GM23338 (cell line): Measurements from ENCODE around the gene OR10C1. TPM values are rescaled to one million over a fixed set of nuclear protein-coding genes. Genes with fewer than 3 reads are reported as not detected.

Experiments
- ATAC-seq: fragments of 200-7000 bp; cut with Tn5 transposase; 3 replicates; pipeline ENCODE4 v1.9.1; 2020
- DNase-seq: peaks from one replicate; pipeline ENCODE4 v3.0.0-alpha.2; 2015; ENCODE audit warnings: low spot score
- H2AFZ ChIP-seq: fragments of 200-600 bp; sonication (generic); 2 replicates; pipeline ENCODE4 v1.8.0; 2016; ENCODE audit warnings: antibody characterized with exemption, mild to moderate bottlenecking, moderate library complexity
- H3F3A ChIP-seq: fragments of 200-600 bp; sonication (generic); replicated peaks from 2 replicates; pipeline ENCODE4 v1.8.0; 2017; ENCODE audit warnings: antibody characterized with exemption, mixed run types, low read depth
- H3K27ac ChIP-seq: fragments of 200-600 bp; sonication (generic); 2 replicates; pipeline ENCODE4 v1.6.1; 2016; ENCODE audit warnings: low read depth
- H3K27me3 ChIP-seq: fragments of 200-600 bp; sonication (generic); 2 replicates; pipeline ENCODE4 v1.8.0; 2016; ENCODE audit warnings: mild to moderate bottlenecking, mixed run types, moderate library complexity; ENCODE audit not compliant: insufficient read depth
- H3K36me3 ChIP-seq: fragments of 200-600 bp; sonication (generic); 2 replicates; pipeline ENCODE4 v1.8.0; 2016; ENCODE audit warnings: mild to moderate bottlenecking; ENCODE audit not compliant: insufficient read depth
- H3K4me1 ChIP-seq: fragments of 200-600 bp; sonication (generic); 2 replicates; pipeline ENCODE4 v1.8.0; 2016; ENCODE audit warnings: mild to moderate bottlenecking, moderate library complexity; ENCODE audit not compliant: insufficient read depth
- H3K4me2 ChIP-seq: fragments of 200-600 bp; sonication (generic); 2 replicates; pipeline ENCODE4 v1.7.1; 2017; ENCODE audit warnings: mixed run types
- H3K4me3 ChIP-seq: fragments of 200-600 bp; sonication (generic); 2 replicates; pipeline ENCODE4 v1.6.1; 2016; ENCODE audit warnings: mixed run types
- H3K79me2 ChIP-seq: fragments of 200-600 bp; sonication (generic); replicated peaks from 2 replicates; pipeline ENCODE4 v1.8.0; 2017; ENCODE audit warnings: mild to moderate bottlenecking; ENCODE audit not compliant: insufficient read depth
- H3K9me2 ChIP-seq: fragments of 200-600 bp; sonication (generic); 2 replicates; pipeline ENCODE4 v1.8.0; 2017; ENCODE audit not compliant: insufficient read depth
- H4K20me1 ChIP-seq: fragments of 200-600 bp; sonication (generic); replicated peaks from 2 replicates; pipeline ENCODE4 v1.8.0; 2017; ENCODE audit warnings: mild to moderate bottlenecking; ENCODE audit not compliant: insufficient read depth
- H3K27ac Mint-ChIP-seq: 2 replicates; pipeline ENCODE4 v1.8.0; 2020; ENCODE audit warnings: inconsistent platforms, mild to moderate bottlenecking, moderate library complexity, mixed read lengths
- H3K27me3 Mint-ChIP-seq: 3 replicates; pipeline ENCODE4 v1.8.0; 2022; ENCODE audit warnings: low read depth, mild to moderate bottlenecking, moderate library complexity, mixed read lengths, inconsistent platforms; ENCODE audit not compliant: insufficient read depth, poor library complexity
- H3K36me3 Mint-ChIP-seq: 3 replicates; pipeline ENCODE4 v1.8.0; 2021; ENCODE audit warnings: low read depth, mild to moderate bottlenecking, inconsistent platforms, moderate library complexity, mixed read lengths
- H3K4me1 Mint-ChIP-seq: 3 replicates; pipeline ENCODE4 v1.8.0; 2020; ENCODE audit warnings: mild to moderate bottlenecking, inconsistent platforms, mixed read lengths
- H3K4me3 Mint-ChIP-seq: 3 replicates; pipeline ENCODE4 v1.8.0; 2021; ENCODE audit warnings: moderate library complexity, mild to moderate bottlenecking, inconsistent platforms, mixed read lengths
- H3K9me3 Mint-ChIP-seq: 3 replicates; pipeline ENCODE4 v1.8.0; 2020; ENCODE audit warnings: moderate library complexity, mild to moderate bottlenecking, inconsistent platforms, mixed read lengths
- EZH2 ChIP-seq: fragments of 200-600 bp; sonication (generic); IDR thresholded peaks from one replicate; pipeline ENCODE4 v1.8.0; 2017; ENCODE audit warnings: antibody characterized with exemption, mild to moderate bottlenecking, low read depth; ENCODE audit not compliant: unreplicated experiment
- EZH2phosphoT487 ChIP-seq: fragments of 200-600 bp; sonication (generic); IDR thresholded peaks from one replicate; pipeline ENCODE4 v1.8.1; 2018; ENCODE audit warnings: antibody characterized with exemption; ENCODE audit not compliant: unreplicated experiment
- JUNB ChIP-seq: IDR thresholded peaks from one replicate; pipeline ENCODE4 v1.6.1; 2016; ENCODE audit warnings: antibody characterized with exemption; ENCODE audit not compliant: unreplicated experiment
- STAT1 ChIP-seq: IDR thresholded peaks from one replicate; pipeline ENCODE4 v1.6.1; 2016; ENCODE audit warnings: antibody characterized with exemption; ENCODE audit not compliant: unreplicated experiment
- ZNF114 ChIP-seq: fragments of 250-450 bp; sonication (Bioruptor Pico); IDR thresholded peaks from 2 replicates; pipeline ENCODE4 v1.5.0; 2020; ENCODE audit warnings: mild to moderate bottlenecking, moderate library complexity
- ZNF331 ChIP-seq: fragments of 250-450 bp; sonication (Bioruptor Pico); IDR thresholded peaks from 2 replicates; pipeline ENCODE4 v1.5.0; 2020; ENCODE audit warnings: low read depth, mild to moderate bottlenecking, moderate library complexity
- polyA plus RNA-seq: library from polyadenylated mRNA; unstranded; fragments of >200 nt; fragmentation: Nextera tagmentation; extraction: Ambion mirVana; gene quantifications from 2 replicates; pipeline ENCODE4 v1.2.1, GENCODE V29; 2016
- total RNA-seq: library from RNA; depleted of rRNA; stranded (reverse); fragments of >200 nt; shearing (Covaris generic); gene quantifications from 2 replicates; pipeline ENCODE4 v1.2.3, GENCODE V29; 2014
- TF ChIP-seq, protein P1 (sequence below): IDR thresholded peaks from 2 replicates; pipeline ENCODE4 v1.6.1; 2016; ENCODE audit warnings: antibody characterized with exemption
- TF ChIP-seq, protein P2 (sequence below): IDR thresholded peaks from one replicate; pipeline ENCODE4 v1.6.1; 2018; ENCODE audit warnings: antibody characterized with exemption; ENCODE audit not compliant: unreplicated experiment

Gene OR10C1
- total and polyA plus RNA-seq, 2 experiments from 2014 or later, result not detected

- H3K27me3 Mint-ChIP-seq, result no peaks in the 10 kb centered on the region
Measured at GRCh38 chr6:29456971-29457370, 17.9 kb downstream of the OR10C1 start, which contains the start of the genes OR11A1 and OR2H1. Gene OR11A1 (minus strand): TSS chr6:29457071. CDS start chr6:29427641, 29,430 bp downstream. Gene OR2H1 (plus strand): TSS chr6:29457155. CDS start chr6:29461770, 4,615 bp downstream.

DNA sequence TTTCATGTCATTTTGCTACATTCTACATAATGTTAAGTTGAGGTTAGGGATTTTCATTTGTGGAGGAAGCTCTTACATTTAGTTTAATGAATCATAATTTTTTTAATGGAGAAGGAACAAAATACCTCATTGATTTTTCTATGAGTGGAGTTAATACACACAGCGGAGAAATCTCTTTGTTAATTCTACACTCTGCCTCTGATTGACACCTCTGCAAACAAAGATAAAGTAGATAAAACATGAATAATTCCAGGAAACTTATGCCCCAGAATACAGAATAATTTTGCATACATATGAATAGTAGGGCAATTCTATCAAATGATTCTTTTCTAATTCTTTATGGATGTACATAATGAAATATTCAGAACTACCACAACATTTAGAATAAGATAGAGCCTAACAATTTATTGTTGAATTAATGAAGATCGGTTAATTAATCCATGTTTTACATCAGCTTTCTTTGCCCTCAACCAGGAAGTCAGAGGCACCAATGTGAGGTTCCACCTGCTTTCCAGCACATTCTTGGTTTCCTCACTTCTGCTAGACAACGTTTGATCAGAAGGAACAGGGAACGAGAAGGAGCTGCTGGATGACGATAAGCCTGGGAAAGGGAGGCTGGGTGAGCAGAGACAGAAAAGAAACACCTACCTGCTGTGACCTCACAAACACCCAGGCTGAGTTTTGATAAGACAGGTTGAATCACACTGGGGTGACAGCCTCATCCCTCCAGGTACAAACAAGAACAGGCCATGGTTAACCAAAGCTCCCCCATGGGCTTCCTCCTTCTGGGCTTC is 22.1 kb downstream of the OR10C1 start:
- Histone ChIP-seq H3K27me3 (no peaks in the 10 kb centered on the region), H3K9me2 (peaks cover 19% of the 10 kb centered on the region), H3K4me1 (no peaks in the 10 kb centered on the region), H3K4me3 (no peak overlapping the region), H3K4me2 (no peak overlapping the region), H3K79me2 (no peaks in the 10 kb centered on the region), H3K36me3 (no peaks in the 10 kb centered on the region), H3K27ac (no peak overlapping the region), H3F3A (no peaks in the 10 kb centered on the region), H2AFZ (no peak overlapping the region), H4K20me1 (no peaks in the 10 kb centered on the region)
- 0 out of 3 replicates have a peak, but pooled peaks cover 2% of the 10 kb centered on the region for H3K4me1 Mint-ChIP-seq
- no peaks in the 10 kb centered on the region for H3K9me3 Mint-ChIP-seq
- H3K4me3 Mint-ChIP-seq, result no peak overlapping the region
- TF ChIP-seq STAT1 (no peak), EZH2phosphoT487 (no peak), EZH2 (no peak), ZNF331 (CRISPR knock-in tag) (no peak)
- TF ChIP-seq, protein P1, sequence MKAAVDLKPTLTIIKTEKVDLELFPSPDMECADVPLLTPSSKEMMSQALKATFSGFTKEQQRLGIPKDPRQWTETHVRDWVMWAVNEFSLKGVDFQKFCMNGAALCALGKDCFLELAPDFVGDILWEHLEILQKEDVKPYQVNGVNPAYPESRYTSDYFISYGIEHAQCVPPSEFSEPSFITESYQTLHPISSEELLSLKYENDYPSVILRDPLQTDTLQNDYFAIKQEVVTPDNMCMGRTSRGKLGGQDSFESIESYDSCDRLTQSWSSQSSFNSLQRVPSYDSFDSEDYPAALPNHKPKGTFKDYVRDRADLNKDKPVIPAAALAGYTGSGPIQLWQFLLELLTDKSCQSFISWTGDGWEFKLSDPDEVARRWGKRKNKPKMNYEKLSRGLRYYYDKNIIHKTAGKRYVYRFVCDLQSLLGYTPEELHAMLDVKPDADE, result no peak
- DNase-seq, result no peak
- no peak overlapping the region for H3K27ac Mint-ChIP-seq
- no peaks in the 10 kb centered on the region for H3K36me3 Mint-ChIP-seq
- ATAC-seq, result no peak
- H3K27me3 Mint-ChIP-seq, result peaks cover 2% of the 10 kb centered on the region

More at GRCh38 chr6:29456971-29457370, 17.9 kb downstream of the OR10C1 start, which contains the start of the genes OR11A1 and OR2H1:
- H3K4me1 ChIP-seq, result no peaks in the 10 kb centered on the region
- no peaks in the 10 kb centered on the region for H4K20me1 ChIP-seq
- peaks cover 2% of the 10 kb centered on the region; the same call in 2 of the 3 replicates for H3K4me1 Mint-ChIP-seq
- H3K36me3 Mint-ChIP-seq, result no peaks in the 10 kb centered on the region
- no peaks in the 10 kb centered on the region for H3K79me2 ChIP-seq
- no peak within 1 kb of the TSS for H3K4me3 ChIP-seq
- no peak within 1 kb of the TSS for H3K27ac Mint-ChIP-seq
- no peaks in the 10 kb centered on the region for H3K36me3 ChIP-seq
- no peak for DNase-seq
- H3K27ac ChIP-seq, result no peak within 1 kb of the TSS
- no peaks in the 10 kb centered on the region for H3K27me3 ChIP-seq
- H3F3A ChIP-seq, result no peaks in the 10 kb centered on the region
- ATAC-seq, result no peak
- TF ChIP-seq STAT1 (no peak), ZNF331 (CRISPR knock-in tag) (no peak), JUNB (no peak), ZNF114 (no peak), EZH2phosphoT487 (no peak)
- TF ChIP-seq, protein P1, result no peak
- TF ChIP-seq, protein P2, sequence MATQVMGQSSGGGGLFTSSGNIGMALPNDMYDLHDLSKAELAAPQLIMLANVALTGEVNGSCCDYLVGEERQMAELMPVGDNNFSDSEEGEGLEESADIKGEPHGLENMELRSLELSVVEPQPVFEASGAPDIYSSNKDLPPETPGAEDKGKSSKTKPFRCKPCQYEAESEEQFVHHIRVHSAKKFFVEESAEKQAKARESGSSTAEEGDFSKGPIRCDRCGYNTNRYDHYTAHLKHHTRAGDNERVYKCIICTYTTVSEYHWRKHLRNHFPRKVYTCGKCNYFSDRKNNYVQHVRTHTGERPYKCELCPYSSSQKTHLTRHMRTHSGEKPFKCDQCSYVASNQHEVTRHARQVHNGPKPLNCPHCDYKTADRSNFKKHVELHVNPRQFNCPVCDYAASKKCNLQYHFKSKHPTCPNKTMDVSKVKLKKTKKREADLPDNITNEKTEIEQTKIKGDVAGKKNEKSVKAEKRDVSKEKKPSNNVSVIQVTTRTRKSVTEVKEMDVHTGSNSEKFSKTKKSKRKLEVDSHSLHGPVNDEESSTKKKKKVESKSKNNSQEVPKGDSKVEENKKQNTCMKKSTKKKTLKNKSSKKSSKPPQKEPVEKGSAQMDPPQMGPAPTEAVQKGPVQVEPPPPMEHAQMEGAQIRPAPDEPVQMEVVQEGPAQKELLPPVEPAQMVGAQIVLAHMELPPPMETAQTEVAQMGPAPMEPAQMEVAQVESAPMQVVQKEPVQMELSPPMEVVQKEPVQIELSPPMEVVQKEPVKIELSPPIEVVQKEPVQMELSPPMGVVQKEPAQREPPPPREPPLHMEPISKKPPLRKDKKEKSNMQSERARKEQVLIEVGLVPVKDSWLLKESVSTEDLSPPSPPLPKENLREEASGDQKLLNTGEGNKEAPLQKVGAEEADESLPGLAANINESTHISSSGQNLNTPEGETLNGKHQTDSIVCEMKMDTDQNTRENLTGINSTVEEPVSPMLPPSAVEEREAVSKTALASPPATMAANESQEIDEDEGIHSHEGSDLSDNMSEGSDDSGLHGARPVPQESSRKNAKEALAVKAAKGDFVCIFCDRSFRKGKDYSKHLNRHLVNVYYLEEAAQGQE, result no peak
- no peak within 1 kb of the TSS for H3K4me2 ChIP-seq
- H3K9me3 Mint-ChIP-seq, result no peaks in the 10 kb centered on the region
- no peaks in the 10 kb centered on the region for H3K9me2 ChIP-seq
- no peak within 1 kb of the TSS for H3K4me3 Mint-ChIP-seq
- H2AFZ ChIP-seq, result no peak within 1 kb of the TSS; the same call in 1 of the 2 replicates
